ENCODE data around the gene ITPK1.

Gene ITPK1

DNA sequence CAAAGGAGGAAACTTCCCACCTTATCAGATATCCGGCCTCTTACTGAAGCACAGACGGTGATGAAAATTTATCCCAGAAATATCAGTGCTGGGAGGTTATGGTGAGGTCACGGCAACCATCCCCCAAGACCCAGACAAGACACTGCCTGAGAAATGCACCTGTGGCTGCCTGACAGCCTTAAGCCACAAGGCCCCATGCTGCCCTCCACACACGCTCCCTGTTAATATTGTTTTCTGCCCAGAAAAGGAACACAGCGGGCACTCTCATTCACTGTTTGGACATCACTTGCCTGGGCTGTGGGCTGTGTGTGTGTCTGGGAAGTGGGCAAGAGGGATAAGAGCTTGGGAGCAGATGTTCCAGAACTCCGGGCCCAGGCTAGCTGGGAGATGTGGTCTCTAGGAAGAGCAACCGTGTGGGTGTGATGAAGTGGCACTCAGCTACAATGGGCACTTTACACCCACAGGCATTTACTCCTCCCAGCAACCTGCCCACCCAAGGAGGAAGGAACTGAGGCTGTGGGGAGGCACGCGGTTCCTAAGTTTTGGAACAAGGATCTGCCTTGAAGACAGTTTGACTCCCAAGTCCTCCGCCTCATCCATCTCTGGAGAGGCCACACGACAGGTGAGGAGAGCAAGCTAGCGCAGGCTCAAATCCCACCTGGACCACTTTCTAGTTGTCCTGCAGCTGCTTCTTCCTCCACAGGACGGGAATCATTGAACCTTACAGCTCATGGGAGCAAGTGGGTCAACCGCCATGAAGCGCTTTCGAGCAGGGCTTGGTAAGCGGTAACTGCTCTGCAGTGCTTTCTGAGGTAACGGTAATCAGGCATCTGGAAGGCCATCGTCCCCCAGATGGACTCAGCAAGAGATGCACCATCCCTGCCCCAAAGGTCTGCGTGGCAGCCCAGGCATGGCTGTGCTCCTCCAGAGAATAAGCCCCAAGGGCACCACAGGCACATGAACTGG is 101.4 kb downstream of the ITPK1 start:
- ChIA-PET POLR2A (no interaction called here), CTCF (interaction anchor here (1.4 to 2.2 kb wide), 2 partner anchors 20 kb away, joined by 4 to 6 read pairs; no protein-coding TSS in a partner anchor)
- no peak for TF ChIP-seq CTCF (IDR thresholded peaks at IDR 0.05; ENCODE audit: control extremely low read depth, extremely low read depth, low read depth, missing control alignments)
- no peak for DNase-seq (ENCODE audit: extremely low spot score)

GRCh38 chr14:93012951-93013719 is 102.6 kb downstream of the ITPK1 start:
- peak; percentile 57 for DNase-seq (ENCODE audit: extremely low spot score)
- CTCF ChIA-PET, result interaction anchor here (1.0 to 2.2 kb wide), 4 partner anchors 10 to 103 kb away, joined by 3 to 6 read pairs (median 5); no protein-coding TSS in a partner anchor
- TF ChIP-seq CTCF (IDR thresholded peaks at IDR 0.05; ENCODE audit: control extremely low read depth, extremely low read depth, low read depth, missing control alignments), result no peak
- POLR2A ChIA-PET, result no interaction called here

- TF ChIP-seq CTCF (IDR thresholded peaks at IDR 0.05; ENCODE audit: control extremely low read depth, extremely low read depth, low read depth, missing control alignments), result no peak
- DNase-seq (ENCODE audit: extremely low spot score), result no peak
- CTCF ChIA-PET, result interaction anchor here (1.0 to 2.2 kb wide), 5 partner anchors 8 to 104 kb away, joined by 3 to 6 read pairs (median 5); no protein-coding TSS in a partner anchor
- POLR2A ChIA-PET, result no interaction called here
Observed at GRCh38 chr14:93012506-93012905, 103.2 kb downstream of the ITPK1 start.

DNA sequence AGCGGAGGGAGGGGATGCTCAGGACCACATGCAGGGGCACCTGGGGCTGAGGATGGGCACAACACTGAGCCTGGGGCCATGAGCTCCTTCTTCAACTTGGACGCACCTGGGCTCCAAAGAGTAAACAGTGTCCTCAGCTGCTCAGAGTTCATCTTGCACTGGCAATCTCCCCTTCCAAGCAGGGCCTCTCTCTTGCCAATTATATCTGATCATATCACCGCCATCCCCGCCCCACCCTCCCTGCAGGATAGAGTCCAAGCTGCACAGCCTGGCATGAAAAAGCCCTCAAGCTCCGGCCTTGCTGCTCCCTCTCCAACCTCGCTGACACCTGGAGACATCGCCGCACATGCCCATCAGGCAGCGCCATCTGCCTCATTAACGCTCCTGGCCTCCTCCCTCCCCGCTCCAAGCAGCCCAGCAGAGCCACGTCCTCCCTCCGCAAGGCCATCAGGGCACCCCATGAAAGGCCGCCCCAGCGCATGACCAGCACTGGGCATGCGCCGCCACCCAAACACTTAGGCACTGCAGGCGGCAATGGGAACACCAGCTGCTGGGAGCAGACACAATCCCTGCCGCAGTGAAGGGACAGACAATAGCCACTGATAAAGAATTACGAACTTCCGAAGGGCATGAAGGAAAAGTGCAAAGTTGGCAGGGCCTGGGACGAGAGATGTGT is 103.9 kb downstream of the ITPK1 start:
- POLR2A ChIA-PET, result interaction anchor here (0.6 kb wide), 1 partner anchor 297 kb away, joined by 4 read pairs; no protein-coding TSS in a partner anchor
- CTCF ChIA-PET, result interaction anchor here (1.0 to 2.2 kb wide), 4 partner anchors 9 to 102 kb away, joined by 3 to 6 read pairs (median 5); no protein-coding TSS in a partner anchor
- no peak for DNase-seq (ENCODE audit: extremely low spot score)
- TF ChIP-seq CTCF (IDR thresholded peaks at IDR 0.05; ENCODE audit: control extremely low read depth, extremely low read depth, low read depth, missing control alignments), result no peak

- CTCF ChIA-PET, result interaction anchor here (1.8 kb wide), 1 partner anchor 102 kb away, joined by 5 read pairs; no protein-coding TSS in a partner anchor
- DNase-seq (ENCODE audit: extremely low spot score), result no peak
- TF ChIP-seq CTCF (IDR thresholded peaks at IDR 0.05; ENCODE audit: control extremely low read depth, extremely low read depth, low read depth, missing control alignments), result no peak
- POLR2A ChIA-PET, result no interaction called here
Observed at GRCh38 chr14:93011141-93011529, 104.6 kb downstream of the ITPK1 start.
